ENCODE measurements around the gene GSC2.

DNA sequence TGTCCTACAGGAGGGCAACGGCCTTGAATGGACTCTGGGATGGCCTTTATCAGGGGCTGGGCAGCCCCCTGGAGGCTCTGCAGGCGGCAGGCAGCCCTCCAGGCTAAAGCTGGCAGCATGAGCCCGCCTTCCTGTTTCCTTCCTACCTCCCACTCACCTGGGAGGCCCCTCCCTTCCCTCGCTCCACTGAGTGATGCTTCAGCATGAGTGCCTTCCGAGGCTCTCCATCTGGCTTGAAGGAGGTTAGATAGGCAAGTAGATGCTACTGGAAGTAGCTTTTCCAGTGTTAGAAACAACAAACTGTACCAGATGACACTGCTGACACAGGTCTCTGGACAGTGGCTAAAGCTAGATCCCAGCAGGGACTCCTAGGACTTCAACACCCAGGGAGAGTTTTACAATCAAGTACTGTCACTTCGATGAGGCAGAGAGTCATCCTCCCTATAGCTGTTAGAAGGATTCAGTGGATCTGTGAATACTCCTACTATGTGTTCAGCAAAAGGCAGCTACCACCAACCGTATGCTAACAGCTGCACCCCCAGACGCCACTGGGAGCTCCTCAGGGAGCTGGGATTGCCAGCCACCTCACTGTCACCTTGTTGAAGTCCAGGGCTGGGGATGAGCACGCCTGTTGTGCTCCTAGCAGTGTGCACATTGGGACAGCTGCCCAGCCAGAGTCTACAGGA is 32.5 kb upstream of the GSC2 start:
- no peak for TF ChIP-seq POLR2A (IDR thresholded peaks at IDR 0.05)
- TF ChIP-seq, protein P1, sequence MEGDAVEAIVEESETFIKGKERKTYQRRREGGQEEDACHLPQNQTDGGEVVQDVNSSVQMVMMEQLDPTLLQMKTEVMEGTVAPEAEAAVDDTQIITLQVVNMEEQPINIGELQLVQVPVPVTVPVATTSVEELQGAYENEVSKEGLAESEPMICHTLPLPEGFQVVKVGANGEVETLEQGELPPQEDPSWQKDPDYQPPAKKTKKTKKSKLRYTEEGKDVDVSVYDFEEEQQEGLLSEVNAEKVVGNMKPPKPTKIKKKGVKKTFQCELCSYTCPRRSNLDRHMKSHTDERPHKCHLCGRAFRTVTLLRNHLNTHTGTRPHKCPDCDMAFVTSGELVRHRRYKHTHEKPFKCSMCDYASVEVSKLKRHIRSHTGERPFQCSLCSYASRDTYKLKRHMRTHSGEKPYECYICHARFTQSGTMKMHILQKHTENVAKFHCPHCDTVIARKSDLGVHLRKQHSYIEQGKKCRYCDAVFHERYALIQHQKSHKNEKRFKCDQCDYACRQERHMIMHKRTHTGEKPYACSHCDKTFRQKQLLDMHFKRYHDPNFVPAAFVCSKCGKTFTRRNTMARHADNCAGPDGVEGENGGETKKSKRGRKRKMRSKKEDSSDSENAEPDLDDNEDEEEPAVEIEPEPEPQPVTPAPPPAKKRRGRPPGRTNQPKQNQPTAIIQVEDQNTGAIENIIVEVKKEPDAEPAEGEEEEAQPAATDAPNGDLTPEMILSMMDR (IDR thresholded peaks at IDR 0.05 in 8 of 11, conservative IDR thresholded peaks at IDR 0.05 in 3 of 11), result no peak
- no peak for TF ChIP-seq POLR2AphosphoS5 (IDR thresholded peaks at IDR 0.05)
